Adipose tissue (tissue), 3 donors: ENCODE data around the gene LRRC8B. TPM values are rescaled to one million over a fixed set of nuclear protein-coding genes. Genes with fewer than 3 reads are reported as not detected.
"Not testable (repeated sequence)": the region's sequence is repeated elsewhere in the genome, so short reads cannot be mapped to it uniquely, and the experiment has no call there.

Experiments
- H3K27ac ChIP-seq: one replicate; pipeline ENCODE4 v1.5.1; 2013; ENCODE audit warnings: low read depth, low read length
- WGBS, 3 donors: extraction: QIAGEN DNeasy Blood & Tissue Kit; methylation state at CpG; one replicate each; pipeline ENCODE4 v1.1.7; 2013; 5-methylcytosine and 5-hydroxymethylcytosine counted together
- polyA plus RNA-seq, 3 donors: library from polyadenylated mRNA; stranded (reverse); fragments of 200-250 nt; gene quantifications; one replicate each; pipeline ENCODE4 v1.2.3, GENCODE V29; 2013
- donor health status: healthy with polysubstance abuse.
- donor health status: Bipolar disorder and iron deficiency.
- donor health status: healthy.

LRRC8B gene
- polyA plus RNA-seq, 3 donors: 1.5 to 8.0 (median 2.3) TPM

DNA sequence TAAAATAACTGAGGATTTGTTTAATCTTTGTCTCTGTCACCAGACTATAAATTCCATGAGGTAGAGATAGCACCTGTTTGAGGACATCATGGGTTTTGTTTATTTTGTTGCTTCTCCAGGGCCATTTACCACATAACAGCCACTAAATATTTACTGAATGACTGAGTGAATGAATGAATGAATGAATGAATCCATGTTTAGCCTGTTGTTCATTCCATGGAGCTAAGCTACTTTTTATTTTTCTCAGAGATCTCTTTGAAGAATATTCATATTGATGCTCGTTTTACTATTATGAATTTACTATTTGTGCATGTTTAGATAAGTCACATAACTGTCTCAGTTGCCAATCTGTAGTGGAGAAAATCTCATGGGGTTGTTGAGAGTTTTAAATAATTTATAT, 17.7 kb downstream of the LRRC8B start:
- no peak overlapping the region for H3K27ac ChIP-seq
- WGBS, 3 donors: 86 to 100% (median 91%) methylated on average over 1 of the region's 1 CpG

DNA sequence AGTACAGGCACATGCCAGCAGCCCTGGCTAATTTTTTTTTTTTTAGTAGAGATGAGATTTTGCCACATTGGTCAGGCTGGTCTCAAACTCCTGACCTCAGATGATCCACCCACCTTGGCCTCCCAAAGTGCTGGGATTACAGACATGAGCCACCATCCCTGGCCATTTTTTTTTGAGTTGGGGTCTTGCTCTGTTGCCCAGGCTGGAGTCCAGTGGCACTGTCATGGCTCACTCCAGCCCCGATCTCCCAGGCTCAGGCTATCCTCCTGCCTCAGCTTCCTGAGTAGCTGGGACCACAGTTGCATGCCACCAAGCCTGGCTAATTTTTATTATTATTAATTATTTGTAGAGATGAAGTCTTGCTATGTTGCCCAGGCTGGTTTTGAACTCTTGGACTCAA, 19.0 kb downstream of the LRRC8B start:
- H3K27ac ChIP-seq: not testable (repeated sequence)
- 97 to 100% (median 100%) methylated on average over 1 of the region's 1 CpG for WGBS, 3 donors

DNA sequence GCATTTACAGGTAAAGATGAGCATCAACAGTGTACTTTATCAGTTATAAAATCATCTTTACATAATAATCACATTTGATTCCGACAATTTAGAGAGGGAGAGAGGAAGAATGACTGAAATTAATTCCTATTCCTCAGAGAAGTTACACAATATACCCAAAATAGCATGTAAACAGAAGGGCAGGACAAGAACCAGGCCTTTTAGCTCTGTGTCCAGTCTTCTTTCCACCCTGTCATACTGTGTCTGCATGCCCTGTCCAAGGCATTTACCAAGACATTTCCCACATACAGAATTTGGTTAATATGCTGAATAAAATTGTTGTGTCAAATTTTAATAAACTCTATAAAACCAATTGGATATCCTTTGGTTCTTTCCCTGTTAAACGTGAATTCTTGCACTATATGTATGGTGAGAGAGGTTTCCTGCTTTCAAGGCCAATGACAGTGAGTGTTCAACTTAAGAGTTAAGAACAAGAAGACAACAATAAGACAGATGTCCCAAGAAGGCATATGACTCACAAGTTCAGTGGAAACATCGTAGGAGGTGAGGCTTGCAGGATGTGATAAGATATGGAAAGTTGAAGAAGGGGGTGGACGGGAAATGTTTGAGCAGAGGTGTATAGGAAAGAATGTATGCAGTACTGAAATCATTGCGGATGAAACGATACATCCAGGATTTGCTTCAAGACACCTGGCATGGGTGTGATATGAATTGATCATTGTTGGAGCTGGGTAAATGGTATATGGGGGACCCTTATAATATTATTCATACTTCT, 20.8 kb downstream of the LRRC8B start:
- H3K27ac ChIP-seq: no peak overlapping the region
- 56 to 67% (median 64%) methylated on average over 6 of the region's 6 CpGs for WGBS, 3 donors

DNA sequence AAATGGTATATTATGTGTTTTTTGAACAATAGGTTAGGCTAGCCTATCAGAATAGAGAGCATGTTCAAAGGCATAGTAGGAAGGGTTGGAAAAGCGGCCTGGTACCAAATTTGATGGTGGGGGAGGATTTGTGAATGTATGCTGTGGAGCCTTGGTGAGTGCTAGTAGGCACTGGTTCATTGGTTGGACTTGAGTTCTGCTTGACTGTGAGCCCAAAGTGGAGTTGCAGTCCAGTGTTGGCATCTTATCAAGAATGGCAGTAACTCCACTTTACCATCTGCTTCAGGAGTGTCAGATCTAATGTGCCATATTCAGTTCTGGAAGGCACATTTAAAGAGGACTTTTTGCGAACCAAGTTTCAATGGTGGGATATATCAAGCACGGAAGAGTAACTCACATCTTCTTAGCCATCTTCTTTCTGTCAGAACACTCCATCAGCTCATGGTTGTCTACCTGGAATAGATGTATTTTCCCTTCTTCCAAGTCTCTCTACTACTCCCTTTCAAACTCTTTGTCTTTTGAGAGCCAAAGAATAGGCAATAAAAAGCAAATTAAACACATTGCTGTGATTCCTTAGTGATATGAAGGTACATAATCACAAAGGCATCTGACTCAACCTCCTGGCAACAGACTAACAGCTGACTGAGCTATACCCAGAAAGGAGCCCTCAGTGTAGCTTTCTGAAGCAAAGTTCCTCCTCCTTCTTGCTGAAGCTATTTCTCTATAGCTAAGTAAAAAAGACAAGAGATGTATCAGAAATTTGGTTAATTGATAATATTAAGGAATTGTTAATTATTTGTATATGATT, 21.7 kb downstream of the LRRC8B start:
- WGBS, 3 donors: 95 to 100% (median 99%) methylated on average over 3 of the region's 3 CpGs
- no peak overlapping the region for H3K27ac ChIP-seq

DNA sequence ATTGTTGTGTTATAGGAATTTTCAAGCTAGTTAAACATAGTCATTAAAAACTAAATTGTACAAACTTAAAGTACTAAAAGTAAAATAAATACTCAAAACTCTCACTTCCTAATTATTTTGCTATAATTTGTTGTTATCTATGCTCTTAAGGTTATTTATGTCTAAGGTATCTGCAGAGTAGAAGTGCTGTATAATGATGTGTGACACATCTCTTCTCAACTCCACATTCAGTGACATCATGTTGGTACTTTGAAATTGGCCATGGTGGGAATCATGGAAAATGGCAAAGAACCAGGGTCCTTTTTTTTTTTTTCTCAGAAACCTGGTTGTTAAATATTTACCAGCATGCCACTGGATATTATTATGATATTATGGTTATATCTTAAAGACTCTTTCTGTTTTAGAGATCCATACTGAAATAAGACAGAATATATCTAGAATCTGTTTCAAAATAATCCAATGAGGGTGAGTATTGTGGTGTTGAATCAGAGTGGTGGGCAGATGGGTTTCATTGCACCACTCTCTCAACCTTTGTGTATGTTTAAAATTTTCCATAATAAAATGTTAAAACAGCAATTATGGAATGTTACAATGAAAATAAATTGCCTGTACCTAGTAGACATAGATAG, 22.4 kb downstream of the LRRC8B start:
- H3K27ac ChIP-seq: no peak overlapping the region

DNA sequence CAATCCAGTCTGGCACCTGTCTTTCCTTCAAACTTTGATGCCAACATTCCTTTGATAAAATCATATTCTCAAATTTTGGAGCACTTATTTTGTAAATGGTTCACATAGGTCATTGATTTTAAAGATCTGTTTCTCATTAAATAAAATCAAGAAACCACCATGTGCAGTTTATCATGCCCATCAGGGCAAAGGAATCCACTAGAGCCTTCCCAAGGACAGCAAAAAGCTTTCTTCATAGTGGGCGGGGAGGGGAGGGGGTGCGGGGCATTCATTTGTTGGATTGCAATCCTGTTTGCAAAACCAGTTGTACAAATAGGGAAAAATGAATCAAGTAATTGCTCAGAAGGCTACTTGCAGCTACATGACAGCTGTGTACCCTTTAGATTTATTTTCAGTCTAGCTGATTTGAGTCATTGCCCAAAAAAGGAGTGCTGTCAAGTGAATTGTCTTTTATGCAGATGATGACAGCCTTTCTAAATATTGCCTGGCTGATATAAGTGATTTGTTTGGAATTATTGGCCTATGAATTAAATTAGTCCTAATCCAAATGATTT, 23.0 kb downstream of the LRRC8B start:
- 45 to 77% (median 62%) methylated on average over 2 of the region's 2 CpGs for WGBS, 3 donors

DNA sequence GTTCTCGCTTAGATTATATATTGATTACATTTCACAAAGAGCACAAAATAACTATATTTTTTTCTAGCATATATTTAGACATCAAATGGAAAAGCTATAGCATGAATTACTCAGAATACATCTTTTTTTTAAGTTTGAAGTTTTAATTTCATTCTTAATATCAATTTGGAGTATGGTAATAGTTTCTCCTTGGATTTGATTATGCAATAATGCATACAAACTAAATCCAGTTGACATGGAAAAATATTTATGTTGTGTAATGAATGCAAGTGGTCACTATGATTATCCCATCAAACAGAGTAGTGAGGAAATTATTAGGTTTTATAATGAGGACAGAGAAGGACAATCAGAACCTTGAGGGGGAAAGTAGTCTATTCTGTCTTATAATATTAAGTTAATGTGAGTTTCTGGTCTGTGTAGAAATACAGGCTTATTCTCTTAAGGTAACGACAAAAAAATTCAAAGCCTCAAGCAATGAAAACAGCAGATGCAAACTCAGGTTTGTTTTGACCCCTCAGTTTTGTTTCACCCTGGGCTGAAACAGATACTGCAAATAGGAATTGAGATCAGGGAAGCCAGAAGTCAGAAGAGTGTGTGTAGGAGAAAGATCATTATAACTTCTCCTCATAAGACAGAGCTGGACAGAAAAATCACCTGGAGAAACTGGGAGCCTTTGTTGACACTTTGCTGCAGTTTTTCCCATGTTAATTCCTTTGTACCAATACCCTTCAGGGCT, 23.7 kb downstream of the LRRC8B start:
- no peak overlapping the region for H3K27ac ChIP-seq
- WGBS, 3 donors: 91 to 93% (median 93%) methylated on average over 2 of the region's 2 CpGs

More for the DNA sequence above, 23.0 kb downstream of the LRRC8B start:
- no peak overlapping the region for H3K27ac ChIP-seq

DNA sequence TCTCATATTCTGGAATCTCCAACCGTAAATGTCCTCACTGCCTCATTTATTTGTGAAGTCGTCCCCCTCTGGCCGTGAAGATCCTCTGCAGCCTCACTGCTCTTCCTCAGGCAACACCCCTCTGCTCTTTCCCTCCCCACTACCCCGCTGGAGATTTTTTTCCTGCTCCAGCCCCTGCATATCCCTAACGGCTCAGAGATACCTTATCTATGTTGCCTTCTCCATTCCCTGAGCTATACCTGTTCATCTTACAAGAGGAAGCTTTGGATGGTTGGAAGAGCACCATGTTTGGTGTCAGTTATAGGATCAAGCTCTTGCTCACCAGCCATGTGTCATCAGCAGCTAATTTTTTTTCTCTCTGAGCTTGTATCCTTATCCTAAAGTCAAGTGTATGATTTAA, 26.4 kb downstream of the LRRC8B start:
- no peak overlapping the region for H3K27ac ChIP-seq
- WGBS, 3 donors: 87 to 90% (median 89%) methylated on average over 5 of the region's 5 CpGs

DNA sequence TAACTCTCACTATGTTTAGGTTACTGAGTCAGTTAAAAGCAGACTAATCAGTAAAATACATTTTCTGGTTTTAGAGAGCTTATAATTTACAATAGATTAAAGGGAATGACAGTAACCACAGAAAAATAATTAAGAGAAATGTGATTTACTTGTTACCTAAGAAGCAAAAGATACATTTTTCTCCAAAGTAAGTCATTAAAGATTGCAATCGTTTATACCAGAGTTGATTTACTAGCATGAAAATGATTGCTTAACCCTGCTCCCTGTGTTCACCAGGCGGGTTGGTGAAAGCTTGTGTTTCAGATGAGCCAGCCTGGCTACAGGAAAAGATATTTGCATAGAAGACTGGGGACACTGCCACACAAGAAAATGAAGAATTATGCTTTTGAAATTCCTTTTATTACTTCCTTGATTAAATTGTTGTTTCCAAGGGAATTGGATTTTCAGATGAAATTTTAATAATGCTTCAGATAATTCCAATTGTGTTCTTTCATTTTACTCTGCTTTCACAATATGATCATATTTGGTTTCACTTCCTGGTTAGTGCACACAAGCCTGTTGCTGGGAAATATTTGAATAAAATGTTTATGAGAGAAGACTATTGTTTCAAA, 27.9 kb downstream of the LRRC8B start:
- 9 to 17% (median 17%) methylated on average over 2 of the region's 2 CpGs for WGBS, 3 donors
- H3K27ac ChIP-seq: no peak overlapping the region

DNA sequence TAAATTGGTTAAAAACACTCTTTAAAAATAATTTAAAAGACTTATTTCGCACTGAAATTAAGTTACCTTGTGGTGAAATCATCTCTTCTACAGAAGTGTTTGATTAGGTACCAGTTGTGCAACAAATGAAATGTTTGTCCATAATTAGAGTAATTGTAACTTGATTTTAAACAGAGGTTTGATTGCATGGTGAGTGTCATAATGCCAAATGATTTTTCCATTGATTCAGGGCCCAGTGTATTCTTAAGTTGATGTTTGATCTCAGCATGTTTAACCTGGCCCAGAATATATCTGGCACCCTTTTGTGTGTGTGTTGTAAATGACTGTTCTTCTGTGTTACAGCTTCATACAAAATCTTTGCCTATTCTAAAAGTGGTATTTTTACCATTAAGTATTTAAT, 28.5 kb downstream of the LRRC8B start:
- 72 to 76% (median 76%) methylated on average over 1 of the region's 1 CpG for WGBS, 3 donors
- no peak overlapping the region for H3K27ac ChIP-seq

DNA sequence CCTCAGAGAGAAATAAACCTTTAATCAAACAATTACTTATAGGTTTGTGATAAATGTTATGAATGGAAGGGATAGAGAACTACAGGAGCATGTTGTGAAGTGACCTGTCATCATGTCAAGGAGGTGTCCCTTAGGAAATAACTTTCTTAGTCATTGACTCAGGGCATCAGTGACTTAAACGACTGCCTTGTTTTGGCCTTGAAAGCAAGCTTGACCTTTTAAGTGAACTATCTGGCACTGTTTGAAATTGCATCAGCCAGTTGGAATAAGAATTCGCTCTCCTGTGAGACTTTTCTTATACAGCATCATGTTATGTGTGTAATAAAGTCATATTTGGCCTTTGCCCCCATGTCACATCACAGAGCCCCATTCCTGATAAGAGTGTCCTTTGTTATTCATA, 30.9 kb downstream of the LRRC8B start:
- WGBS, 3 donors: 40 to 64% (median 59%) methylated on average over 2 of the region's 2 CpGs

DNA sequence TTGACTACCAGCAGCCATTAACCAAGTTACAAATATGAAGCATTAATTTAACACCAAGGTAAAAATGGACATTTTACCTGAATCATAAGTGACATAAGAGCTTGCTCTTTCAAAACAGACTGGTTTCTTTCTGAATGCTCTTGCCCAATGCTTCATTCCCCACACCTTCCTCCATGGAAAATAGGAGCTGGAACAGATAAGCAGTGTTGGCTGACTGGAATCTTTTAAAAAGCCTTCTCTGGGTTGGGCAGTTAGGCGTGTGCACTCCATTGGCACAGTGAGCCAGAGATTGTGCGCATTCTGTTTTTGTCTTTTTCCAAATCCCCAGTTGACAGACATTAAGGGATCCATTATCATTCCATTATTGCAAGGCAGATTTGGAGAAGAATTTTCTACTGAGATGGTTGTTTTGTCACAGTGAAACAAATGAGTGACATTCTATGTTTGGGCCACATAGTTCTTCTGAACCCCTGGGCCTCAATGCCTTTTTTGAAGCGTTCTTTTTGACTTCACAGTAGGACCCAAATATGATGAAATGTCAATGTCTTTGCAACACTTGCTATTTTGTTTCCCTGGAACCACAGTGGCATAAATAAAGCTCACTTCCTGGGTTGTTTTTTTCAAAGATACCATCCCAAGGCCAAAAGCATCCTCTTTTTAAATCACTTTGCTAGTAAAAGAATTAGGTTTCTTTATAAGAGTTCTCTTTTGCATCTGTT, 32.3 kb downstream of the LRRC8B start:
- no peak overlapping the region for H3K27ac ChIP-seq
- WGBS, 3 donors: 71 to 92% (median 76%) methylated on average over 3 of the region's 3 CpGs

More for the DNA sequence above, 30.9 kb downstream of the LRRC8B start:
- no peak overlapping the region for H3K27ac ChIP-seq

DNA sequence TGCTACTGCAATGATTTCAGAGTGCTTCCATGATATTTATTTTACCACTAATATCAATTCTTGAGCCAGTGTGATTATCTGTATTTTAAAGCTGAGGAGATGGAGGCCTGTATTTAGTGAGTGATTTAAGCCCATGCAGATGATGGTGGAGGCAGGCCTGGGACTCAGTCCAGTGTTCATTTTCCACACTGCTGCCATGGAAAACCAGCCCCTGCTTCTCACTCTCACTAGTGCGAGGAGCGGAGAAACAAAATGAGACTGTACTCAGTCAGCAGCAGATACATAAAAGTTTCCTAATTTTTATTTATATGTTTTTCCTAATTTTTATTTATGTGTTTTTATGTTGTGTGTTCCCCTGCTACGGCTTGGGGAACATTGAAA, 32.8 kb downstream of the LRRC8B start:
- H3K27ac ChIP-seq: no peak overlapping the region
- 88 to 99% (median 93%) methylated on average over 3 of the region's 3 CpGs for WGBS, 3 donors

DNA sequence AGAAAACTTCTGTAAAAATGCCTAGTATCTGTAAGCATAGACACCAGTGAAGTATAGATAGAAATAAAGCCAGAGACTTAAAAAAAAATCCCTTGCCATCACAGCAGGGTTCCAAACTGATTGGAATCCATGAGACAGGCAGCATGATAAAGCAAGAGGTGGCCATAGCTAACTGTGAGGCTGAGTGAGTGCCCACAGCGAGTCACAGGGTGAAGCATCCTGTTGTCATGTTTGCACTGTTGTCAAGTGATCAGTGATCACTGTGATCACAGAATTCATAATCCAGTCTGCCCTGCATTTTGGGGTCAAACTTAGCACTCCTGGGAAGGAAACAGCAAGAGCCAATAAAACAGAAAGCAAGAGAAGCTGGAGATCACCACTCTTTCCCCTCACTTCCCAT, 33.3 kb downstream of the LRRC8B start:
- no peak overlapping the region for H3K27ac ChIP-seq
- WGBS, 3 donors: 80 to 95% (median 86%) methylated on average over 1 of the region's 1 CpG

DNA sequence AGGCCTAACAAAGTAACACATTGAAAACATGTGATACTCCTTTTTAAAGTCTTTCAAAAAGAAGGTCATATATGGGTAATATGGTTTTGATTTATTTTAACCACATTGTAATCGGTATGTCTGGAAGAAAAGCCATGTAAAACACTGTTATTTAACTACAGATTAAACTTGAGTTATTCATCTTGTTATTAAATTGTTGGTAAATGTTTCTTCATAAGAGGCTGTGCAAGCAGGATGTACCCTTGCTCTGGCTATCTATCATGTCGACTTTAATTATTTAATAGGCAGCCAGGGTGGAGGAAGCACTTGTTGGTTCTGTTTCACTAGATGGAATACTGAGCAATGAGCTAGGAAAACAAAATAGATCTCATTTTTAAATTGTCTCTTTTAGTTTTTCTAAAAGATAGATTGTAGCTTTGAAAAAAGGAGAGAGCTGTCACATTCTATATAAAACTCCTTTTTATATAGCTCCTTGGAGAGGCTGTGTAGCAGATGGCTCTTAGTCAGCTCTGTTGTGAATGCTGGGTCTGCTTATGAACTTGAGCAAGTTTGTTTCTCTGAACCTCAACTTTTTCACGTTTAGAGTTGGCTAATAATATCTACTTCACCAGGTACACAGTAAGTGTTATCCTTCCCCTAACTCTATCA, 39.5 kb downstream of the LRRC8B start:
- 30 to 62% (median 35%) methylated on average over 3 of the region's 3 CpGs for whole genome bisulfite sequencing, 3 donors
- no peak overlapping the region for H3K27ac ChIP-seq

DNA sequence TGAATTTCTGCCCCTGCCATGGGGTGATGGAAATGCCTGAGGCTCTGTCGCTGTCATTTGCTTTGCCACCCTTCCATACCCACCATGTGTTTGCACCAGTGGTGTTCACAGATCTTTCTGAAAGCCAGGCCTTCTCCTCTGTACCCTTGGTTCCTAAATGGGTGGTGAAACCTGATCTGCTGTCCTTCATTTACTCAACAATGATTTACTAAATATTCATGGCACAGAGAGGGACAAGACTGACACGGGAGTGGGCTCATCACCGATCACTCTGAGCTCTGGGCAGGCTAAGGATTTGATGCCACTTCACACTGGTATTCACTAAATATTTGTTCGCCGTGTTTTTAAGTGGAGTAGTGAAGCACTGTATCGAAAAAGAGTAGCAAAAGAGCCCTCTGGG, 40.9 kb downstream of the LRRC8B start:
- 94 to 96% (median 95%) methylated on average over 6 of the region's 6 CpGs for WGBS, 3 donors
- H3K27ac ChIP-seq: no peak overlapping the region

DNA sequence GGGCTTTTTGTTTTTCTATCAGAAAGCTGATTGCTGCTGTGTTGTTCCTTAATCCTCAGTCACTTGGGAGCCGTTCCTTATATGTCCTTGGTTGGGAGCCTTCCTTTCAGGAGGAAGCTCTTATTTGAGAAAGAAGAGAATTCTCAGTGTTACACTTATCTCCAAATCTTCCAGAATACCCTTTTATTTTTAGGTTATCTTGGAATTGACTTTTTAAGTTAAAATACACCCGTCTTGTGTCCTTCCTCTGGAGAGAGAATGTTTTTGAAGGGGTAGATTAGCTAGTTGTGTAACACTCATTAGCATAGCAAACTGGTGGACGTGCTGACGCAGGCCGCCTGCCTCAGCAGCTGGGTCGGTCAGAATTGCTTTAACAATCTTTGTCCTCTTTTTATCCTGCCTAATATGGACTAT, 42.1 kb downstream of the LRRC8B start:
- WGBS, 3 donors: 18 to 45% (median 41%) methylated on average over 6 of the region's 6 CpGs
- no peak overlapping the region for H3K27ac ChIP-seq
